Ascending aorta (tissue), 2 donors: ENCODE data around the gene REEP2. TPM values are rescaled to one million over a fixed set of nuclear protein-coding genes. Genes with fewer than 3 reads are reported as not detected.
A peak's percentile ranks its signal among the peaks of the same experiment; 100 is the strongest.

Experiments
- DNase-seq, 2 donors: peaks; one replicate each; pipeline ENCODE4 v3.0.0-alpha.2; 2019; ENCODE audit warnings: low spot score in 2 of 2
- H3K27ac ChIP-seq, 2 donors: fragments of 200-600 bp; sonication (generic); one replicate each; pipeline ENCODE4 v1.5.1; 2016 to 2017; ENCODE audit warnings: mild to moderate bottlenecking in 1 of 2
- H3K27me3 ChIP-seq: fragments of 200-600 bp; sonication (generic); one replicate; pipeline ENCODE4 v1.5.1; 2017
- H3K36me3 ChIP-seq, 2 donors: fragments of 200-600 bp; sonication (generic); one replicate each; pipeline ENCODE4 v1.5.1; 2016
- H3K4me1 ChIP-seq, 2 donors: fragments of 200-600 bp; sonication (generic); one replicate each; pipeline ENCODE4 v1.5.1; 2016 to 2017; ENCODE audit warnings: mild to moderate bottlenecking in 1 of 2
- H3K4me3 ChIP-seq, 2 donors: fragments of 200-600 bp; sonication (generic); one replicate each; pipeline ENCODE4 v1.5.1; 2016 to 2017; ENCODE audit warnings: mild to moderate bottlenecking in 1 of 2
- H3K9me3 ChIP-seq, 2 donors: fragments of 200-600 bp; sonication (generic); one replicate each; pipeline ENCODE4 v1.5.1; 2016
- CTCF ChIP-seq, 3 experiments: fragments of 200-600 bp in 2 of 3; fragments of 450-650 bp in 1 of 3; sonication (generic) in 2 of 3; IDR thresholded peaks; one replicate each; pipeline ENCODE4 v1.5.1; 2016 to 2019; ENCODE audit warnings: antibody characterized with exemption in 3 of 3, mild to moderate bottlenecking in 1 of 3, moderate library complexity in 1 of 3
- intact Hi-C: fragments of 100-400 bp; cut with DNase I; formaldehyde crosslinking; loops from one replicate; pipeline ENCODE4 v1.15.1; 2023
- total RNA-seq: library from RNA; depleted of rRNA; stranded (reverse); fragments of >200 nt; gene quantifications from one replicate; pipeline ENCODE4 v1.1.0, GENCODE V29; 2016

REEP2 gene
- total RNA-seq, 1 donor from 2014 or later, result 3.5 TPM

- intact Hi-C loops, result loop anchor here (10.0 kb wide), 1 partner anchor 108 kb away; the partner anchor contains the start of gene HSPA9
- DNase-seq, result peak in 1 of 2 donors; percentile 72
- Histone ChIP-seq H3K27me3 (no peaks in the 10 kb centered on the region), H3K4me3 (peak overlapping the region; percentile 65 to 91), H3K4me1 (peaks cover 9 to 24% of the 10 kb centered on the region in 2 donors), H3K27ac (peak overlapping the region; percentile 39 to 99), H3K9me3 (no peaks in the 10 kb centered on the region), H3K36me3 (peaks cover 9 to 23% of the 10 kb centered on the region in 2 donors)
- TF ChIP-seq CTCF (IDR thresholded peaks at IDR 0.05), result no peak
These were observed 27.5 kb downstream of the REEP2 start for GRCh38 chr5:138466125-138466899.

- peak overlapping the region; percentile 2 to 46 for H3K27ac ChIP-seq
- TF ChIP-seq CTCF (IDR thresholded peaks at IDR 0.05), result no peak
- H3K27me3 ChIP-seq, result no peaks in the 10 kb centered on the region
- peaks cover 9 to 24% of the 10 kb centered on the region in 2 donors for H3K4me1 ChIP-seq
- peak in 1 of 2 donors; percentile 73 for DNase-seq
- H3K9me3 ChIP-seq, result no peaks in the 10 kb centered on the region
- intact Hi-C loops, result loop anchor here (10.0 kb wide), 1 partner anchor 108 kb away; the partner anchor contains the start of gene HSPA9
- H3K36me3 ChIP-seq, result peaks cover 9 to 23% of the 10 kb centered on the region in 2 donors
- H3K4me3 ChIP-seq, result peak overlapping the region; percentile 65 to 91
These were observed 28.2 kb downstream of the REEP2 start for GRCh38 chr5:138466900-138467710.

- no peak for DNase-seq
These were observed 28.9 kb downstream of the REEP2 start for GRCh38 chr5:138467711-138468132.

GRCh38 chr5:138468133-138468965 lies 29.5 kb downstream of the REEP2 start:
- no peaks in the 10 kb centered on the region for H3K9me3 ChIP-seq
- no peak for TF ChIP-seq CTCF (IDR thresholded peaks at IDR 0.05)
- intact Hi-C loops, result loop anchor here (10.0 kb wide), 1 partner anchor 106 kb away; the partner anchor contains the start of gene HSPA9
- H3K27ac ChIP-seq, result no peak overlapping the region
- no peak for DNase-seq
- H3K4me3 ChIP-seq, result peak overlapping the region; percentile 65 to 91
- peaks cover 9 to 21% of the 10 kb centered on the region in 2 donors for H3K4me1 ChIP-seq
- H3K27me3 ChIP-seq, result no peaks in the 10 kb centered on the region
- peaks cover 9 to 23% of the 10 kb centered on the region in 2 donors for H3K36me3 ChIP-seq

More at GRCh38 chr5:138467711-138468132, 28.9 kb downstream of the REEP2 start:
- no peak for TF ChIP-seq CTCF (IDR thresholded peaks at IDR 0.05)
- Histone ChIP-seq H3K27me3 (no peaks in the 10 kb centered on the region), H3K4me1 (peaks cover 9 to 24% of the 10 kb centered on the region in 2 donors), H3K27ac (peak overlapping the region in 1 of 2 donors; percentile 46), H3K9me3 (no peaks in the 10 kb centered on the region), H3K4me3 (peak overlapping the region; percentile 65 to 91), H3K36me3 (peaks cover 9 to 23% of the 10 kb centered on the region in 2 donors)
- intact Hi-C loops, result loop anchor here (10.0 kb wide), 1 partner anchor 107 kb away; the partner anchor contains the start of gene HSPA9
